T-helper 9 cell (primary cell): ENCODE measurements around the gene BLTP3A.
"Not testable (repeated sequence)": the region's sequence is repeated elsewhere in the genome, so short reads cannot be mapped to it uniquely, and the experiment has no call there.

Experiments
- DNase-seq: peaks from one replicate; pipeline ENCODE4 v3.0.0-alpha.2; 2020
- total RNA-seq, 2 donors: gene quantifications; one replicate each; lab custom pipeline; 2026; lab: John Stamatoyannopoulos, UW

BLTP3A gene, protein sequence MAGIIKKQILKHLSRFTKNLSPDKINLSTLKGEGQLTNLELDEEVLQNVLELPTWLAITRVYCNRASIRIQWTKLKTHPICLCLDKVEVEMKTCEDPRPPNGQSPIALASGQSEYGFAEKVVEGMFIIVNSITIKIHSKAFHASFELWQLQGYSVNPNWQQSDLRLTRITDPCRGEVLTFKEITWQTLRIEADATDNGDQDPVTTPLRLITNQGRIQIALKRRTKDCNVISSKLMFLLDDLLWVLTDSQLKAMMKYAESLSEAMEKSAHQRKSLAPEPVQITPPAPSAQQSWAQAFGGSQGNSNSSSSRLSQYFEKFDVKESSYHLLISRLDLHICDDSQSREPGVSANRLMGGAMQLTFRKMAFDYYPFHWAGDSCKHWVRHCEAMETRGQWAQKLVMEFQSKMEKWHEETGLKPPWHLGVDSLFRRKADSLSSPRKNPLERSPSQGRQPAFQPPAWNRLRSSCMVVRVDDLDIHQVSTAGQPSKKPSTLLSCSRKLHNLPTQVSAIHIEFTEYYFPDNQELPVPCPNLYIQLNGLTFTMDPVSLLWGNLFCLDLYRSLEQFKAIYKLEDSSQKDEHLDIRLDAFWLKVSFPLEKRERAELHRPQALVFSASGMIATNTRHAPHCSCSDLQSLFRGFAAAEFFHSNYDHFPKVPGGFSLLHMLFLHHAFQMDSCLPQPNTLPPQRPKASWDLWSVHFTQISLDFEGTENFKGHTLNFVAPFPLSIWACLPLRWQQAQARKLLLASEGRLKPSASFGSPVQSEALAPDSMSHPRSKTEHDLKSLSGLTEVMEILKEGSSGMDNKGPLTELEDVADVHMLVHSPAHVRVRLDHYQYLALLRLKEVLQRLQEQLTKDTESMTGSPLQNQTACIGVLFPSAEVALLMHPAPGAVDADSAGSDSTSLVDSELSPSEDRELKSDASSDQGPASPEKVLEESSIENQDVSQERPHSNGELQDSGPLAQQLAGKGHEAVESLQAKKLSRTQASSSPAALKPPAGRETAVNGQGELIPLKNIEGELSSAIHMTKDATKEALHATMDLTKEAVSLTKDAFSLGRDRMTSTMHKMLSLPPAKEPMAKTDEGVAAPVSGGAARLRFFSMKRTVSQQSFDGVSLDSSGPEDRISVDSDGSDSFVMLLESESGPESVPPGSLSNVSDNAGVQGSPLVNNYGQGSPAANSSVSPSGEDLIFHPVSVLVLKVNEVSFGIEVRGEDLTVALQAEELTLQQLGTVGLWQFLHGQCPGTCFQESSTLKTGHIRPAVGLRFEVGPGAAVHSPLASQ (N-terminal part only)
- total RNA-seq, result 24.1 to 42.9 reads per million in 2 donors

DNA sequence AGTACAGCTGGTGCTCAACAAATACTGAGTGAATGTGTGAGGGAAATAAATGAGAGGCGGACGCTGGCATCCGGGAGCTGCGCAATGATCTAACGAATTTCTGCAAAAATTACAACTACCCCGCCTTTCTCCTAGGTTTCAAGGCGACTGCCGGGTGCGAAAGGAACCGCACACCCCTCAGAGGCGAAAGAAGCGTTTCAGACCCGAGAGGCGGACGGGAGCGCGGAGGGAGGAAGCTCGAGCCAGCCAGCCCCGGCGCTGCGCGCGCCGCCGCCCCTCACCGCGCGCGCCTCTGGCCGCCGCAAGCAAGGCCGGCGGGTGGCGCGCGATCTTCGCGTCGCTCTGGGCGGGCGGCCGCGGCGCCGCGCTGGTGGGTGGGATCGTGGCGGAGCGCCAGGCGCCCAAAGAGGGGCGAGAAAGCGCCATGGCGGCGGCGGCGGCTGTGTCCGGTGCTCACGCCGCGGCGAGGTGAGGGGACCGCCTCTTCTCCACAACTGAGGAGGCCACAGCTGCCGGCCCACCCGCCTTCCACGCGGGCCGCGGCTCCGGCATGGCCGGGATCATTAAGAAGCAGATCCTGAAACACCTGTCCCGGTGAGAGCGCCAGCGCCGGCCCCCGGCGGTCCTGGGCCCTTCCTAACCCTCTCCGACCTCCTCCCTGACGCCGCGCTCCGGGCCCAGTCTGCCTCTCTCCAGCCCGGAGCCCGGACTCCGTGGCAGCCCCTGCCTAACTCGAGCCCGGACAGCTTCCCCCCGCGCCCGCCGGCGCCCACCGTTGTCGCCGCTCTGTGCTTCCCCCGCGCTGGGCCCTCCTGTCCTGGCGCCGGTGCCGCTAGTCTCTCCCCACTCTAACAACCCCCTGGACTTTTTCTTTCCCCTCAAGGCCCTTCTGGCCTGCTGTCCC lies at the start of gene BLTP3A:
Gene BLTP3A (plus strand): TSS at position 383 of the 904 bp plus-strand sequence. CDS start 168 bp downstream, at position 551.
- peak; percentile 53 for DNase-seq

DNA sequence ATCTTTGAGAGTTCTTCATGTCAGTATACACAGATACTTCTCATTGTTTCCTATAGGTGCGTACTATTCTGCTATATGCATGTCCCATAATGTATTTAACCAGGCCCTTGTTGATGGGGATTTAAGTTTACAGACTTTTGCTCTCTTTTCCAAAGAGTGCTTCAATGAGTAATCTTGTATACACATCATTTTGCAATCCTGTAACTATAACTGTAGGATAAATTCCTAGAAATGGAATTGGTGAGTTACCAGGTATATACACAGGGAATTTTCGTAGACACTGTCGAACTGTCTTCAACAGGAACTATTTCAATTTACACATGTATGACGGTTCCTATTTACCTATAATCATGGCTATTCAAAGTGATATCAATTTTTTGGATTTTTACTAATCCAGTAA lies 49.8 kb upstream of the BLTP3A start:
- no peak for DNase-seq

DNA sequence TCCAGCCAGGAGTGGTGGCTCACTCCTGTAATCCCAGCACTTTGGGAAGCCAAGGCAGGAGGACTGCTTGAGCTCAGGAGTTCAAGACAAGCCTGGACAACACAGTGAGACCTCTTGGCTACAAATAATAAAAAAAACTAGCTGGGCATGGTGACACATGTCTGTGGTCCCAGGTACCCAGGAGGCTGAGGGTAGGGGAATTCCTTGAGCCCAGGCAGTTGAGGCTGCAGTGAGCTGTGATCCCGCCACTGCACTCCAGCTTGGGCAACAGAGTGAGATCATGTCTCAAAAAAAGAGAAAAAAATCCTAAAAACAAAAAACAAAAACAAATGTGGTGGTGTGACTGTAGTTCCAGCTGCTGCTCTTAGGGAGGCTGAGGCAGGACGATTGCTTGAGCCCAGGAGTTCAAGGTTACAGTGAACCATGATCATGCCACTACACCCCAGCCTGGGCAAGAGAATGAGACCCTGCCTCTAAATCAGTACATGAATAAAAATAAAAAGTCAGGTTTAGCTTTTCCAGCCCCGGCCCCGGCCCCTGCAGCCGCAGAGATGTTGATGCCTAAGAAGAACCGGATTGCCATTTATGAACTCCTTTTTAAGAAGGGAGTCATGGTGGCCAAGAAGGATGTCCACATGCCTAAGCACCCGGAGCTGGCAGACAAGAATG lies 48.1 kb upstream of the BLTP3A start:
- no peak for DNase-seq

DNA sequence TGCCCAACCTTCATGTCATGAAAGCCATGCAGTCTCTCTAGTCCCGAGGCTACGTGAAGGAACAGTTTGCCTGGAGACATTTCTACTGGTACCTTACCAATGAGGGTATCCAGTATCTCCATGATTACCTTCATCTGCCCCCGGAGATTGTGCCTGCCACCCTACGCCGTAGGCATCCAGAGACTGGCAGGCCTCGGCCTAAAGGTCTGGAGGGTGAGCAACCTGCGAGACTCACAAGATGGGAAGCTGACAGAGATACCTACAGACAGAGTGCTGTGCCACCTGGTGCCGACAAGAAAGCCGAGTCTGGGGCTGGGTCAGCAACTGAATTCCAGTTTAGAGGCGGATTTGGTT lies 47.6 kb upstream of the BLTP3A start:
- DNase-seq, result not testable (repeated sequence)

DNA sequence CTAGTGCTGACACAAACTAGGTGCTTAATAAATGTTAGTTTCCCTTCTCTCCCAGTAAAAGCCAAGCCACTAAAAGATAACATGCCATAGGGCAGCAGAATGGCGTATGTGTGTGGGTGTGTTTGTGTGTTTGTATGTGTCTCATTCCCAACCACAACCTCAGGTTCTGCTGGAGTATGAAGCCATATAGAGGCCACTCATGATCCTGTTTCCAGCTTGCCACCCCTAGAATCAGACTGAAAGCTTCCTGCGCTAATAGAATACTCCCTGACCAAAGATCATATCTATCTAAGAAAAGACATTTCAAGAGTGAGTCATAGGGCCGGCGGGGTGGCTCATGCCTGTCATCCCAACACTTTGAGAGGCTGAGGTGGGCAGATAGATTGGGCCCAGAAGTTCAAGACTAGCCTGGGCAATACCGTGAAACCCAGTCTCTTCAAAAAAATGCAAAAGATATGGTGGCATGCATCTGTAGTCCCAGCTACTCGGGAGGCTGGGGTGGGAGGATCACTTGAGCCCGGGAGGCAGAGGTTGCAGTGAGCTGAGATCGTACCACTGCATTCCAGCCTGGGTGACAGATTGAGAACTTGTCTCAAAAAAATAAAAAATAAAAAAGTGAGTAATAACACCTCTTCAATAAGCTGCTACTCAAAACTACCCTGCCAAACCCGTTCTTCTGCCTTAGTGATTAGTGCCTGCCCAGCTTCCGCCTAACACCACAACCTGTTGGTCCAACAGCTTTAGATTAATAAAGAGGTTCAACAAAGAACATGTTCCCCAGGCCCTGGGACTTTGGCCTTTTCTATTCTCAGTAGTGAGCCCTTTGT lies 46.4 kb upstream of the BLTP3A start:
- DNase-seq, result no peak

DNA sequence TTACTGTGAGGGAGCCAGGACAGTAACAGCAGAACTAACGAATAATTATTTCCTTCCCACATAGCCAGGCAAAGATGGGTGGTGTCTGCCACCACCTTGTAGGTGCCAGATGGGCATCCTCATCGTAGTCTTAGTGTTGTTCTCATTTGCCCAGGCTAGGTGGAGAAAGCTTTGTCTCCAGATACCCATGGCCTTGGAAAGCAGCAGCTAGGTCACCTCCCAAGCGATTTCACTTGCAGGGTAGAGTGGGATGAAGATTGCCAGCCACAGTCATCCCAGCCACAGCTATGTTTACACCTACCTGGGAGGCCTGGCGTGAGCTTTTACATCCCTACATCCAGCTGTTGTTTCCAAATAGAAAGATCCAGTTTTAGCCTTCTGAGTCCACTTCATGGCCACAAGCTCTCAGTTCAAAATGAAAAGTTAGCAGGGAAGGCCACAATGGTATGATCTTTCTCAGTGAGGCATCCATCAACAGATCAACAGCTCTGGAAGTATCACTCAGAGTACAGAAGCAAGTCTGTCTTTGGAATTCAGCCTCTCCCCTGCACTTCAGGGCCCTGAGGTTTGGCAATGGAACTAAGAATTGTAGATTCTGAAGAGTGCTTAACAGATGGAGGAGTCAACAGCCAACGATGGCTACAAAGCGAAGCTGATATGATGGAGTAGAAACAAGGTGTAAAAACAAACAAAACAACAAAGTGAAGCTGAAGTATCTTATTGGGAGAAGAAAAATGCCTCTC lies 45.6 kb upstream of the BLTP3A start:
- DNase-seq, result no peak

DNA sequence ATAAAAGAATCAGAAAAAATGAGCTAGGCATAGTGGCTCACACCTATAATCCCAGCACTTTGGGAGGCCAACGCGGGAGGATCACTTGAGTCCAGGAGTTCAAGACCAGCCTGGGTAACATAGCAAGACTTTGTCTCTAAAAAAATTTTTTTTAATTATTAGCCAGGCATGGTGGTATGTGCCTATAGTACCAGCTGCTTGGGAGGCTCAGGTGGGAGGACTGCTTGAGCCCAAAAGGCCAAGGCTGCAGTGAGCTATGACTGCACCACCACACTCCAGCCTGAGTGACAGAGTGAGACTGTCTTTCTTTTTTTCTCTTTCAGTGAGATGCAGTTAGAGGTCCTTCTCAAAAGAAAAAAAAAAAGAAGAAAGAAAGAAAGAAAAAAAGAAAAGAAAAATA lies 43.1 kb upstream of the BLTP3A start:
- no peak for DNase-seq

DNA sequence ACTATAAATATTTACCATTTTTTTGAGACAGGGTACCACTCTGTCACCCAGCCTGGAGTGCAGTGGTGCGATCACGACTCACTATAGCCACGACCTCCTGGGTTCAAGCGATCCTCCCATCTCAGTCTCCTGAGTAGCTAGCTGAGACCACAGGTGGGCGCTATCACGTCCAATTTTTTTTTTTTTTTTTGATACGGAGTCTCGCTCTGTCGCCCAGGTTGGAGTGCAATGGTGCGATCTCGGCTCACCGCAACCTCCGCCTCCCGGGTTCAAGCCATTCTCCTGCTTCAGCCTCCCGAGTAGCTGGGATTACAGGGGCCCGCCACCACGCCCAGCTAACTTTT lies 35.4 kb upstream of the BLTP3A start:
- peak; percentile 3 for DNase-seq

DNA sequence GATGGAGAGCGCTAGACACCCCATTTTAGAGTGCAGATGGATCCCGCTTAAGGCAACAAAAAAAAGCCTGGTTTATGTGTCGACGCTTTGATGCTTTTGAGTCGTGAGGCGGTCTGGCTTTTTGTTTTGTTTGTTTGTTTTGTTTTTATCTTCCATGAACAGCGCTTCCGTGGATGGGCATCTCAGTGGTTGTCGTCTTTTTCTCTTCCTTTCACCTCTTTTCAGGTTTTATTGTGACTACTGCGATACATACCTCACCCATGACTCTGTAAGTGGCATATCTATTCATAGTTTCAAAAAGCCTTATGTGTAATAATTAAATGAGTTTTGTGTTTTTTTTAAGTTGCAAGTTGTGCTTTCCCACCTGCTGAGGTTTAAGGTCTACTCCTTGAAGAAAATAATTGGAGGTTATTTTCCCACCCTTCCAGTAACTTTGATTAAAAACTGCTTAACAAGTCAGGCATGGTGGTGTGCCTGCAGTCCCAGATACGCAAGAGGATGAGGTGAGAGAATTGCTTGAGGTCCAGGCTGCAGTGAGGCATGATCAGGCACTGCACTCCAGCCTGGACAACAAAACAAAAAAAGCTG lies 34.1 kb upstream of the BLTP3A start:
- no peak for DNase-seq

DNA sequence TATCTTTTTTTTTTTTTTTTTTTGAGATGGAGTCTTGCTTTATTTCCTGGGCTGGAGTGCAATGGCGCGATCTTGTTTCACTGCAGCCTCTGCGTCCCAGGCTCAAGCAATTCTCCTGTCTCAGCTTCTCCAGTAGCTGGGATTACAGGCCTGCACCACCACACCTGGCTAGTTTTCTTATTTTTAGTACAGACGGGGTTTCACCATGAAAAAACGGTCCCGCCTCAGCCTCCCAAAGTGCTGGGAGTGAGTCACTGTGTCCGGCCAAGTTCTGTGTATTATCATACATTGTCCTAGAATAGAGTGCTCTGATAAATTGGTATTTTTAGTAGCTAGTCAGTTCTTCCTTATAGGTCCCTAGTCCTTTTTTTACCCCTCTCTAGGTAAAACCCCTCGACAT lies 31.8 kb upstream of the BLTP3A start:
- no peak for DNase-seq

DNA sequence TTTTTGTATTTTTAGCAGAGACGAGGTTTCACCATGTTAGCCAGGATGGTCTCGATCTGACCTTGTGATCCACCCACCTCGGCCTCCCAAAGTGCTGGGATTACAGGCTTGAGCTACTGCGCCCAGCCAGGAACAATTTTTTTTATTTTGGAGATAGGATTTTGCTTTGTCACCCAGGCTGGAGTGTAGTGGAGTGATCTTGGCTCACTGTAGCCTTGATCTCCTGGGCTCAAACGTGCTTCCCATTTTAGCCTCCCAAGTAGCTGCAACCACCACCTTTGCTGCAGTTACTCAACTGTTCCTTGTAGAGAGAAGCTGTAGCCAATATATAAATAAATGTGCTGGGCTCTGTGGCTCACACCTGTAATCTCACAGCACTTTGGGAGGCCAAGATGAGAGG lies 30.2 kb upstream of the BLTP3A start:
- DNase-seq, result not testable (repeated sequence)

DNA sequence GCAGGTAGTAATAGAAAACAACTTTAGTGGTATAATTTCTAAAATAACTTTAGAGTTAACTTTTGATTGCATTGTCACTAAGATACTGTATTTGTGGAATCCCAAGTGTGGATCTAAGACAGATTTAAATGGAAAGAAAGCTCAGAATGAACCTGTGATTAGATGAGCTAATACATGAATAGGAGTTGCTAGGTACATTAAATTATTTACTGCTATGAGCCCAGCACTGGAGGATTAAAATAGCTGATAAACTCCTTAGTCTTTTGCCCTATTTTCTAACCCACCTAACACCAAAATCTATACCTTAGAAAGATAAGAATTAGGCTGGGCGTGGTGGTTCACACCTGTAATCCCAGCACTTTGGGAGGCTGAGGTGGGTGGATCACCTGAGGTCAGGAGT lies 23.7 kb upstream of the BLTP3A start:
- DNase-seq, result no peak

DNA sequence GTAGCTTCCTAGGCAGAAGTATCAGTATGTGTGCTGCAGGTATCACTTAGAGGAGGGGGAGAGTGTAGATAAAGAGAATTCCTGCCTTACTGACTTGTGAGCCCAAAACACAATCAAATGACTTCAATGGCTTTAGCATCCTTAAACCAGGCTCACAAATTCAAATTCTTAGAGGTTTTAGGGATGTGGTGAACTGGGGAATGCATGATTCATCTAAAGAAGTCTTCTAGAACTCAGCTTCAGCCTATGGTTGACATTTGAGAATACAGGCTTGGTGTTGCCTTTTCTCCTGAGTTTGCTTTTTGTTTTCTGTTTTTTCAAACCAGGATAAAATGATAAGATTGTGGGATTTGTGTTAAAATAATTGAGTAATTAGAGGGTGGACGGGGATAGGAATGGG lies 20.2 kb upstream of the BLTP3A start:
- no peak for DNase-seq

DNA sequence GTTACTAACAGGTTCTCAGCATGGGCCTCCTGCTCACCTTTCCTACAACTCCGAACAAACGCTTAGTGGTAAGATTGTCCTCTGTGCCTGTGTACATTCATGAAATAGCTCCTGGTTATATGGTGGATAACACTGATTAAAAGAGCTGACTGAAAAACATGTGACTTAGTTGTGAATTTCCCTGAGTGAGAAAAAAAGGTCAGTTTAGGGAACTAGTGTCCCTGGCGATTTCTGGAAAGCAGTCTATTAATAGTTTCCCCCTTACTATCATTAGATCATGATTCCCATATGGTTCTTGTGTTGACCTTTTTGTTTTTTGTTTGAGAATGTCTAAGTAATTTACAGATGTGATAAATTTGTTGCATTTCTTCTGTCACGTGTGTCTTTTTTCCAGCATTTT lies 18.9 kb upstream of the BLTP3A start:
- DNase-seq, result no peak

DNA sequence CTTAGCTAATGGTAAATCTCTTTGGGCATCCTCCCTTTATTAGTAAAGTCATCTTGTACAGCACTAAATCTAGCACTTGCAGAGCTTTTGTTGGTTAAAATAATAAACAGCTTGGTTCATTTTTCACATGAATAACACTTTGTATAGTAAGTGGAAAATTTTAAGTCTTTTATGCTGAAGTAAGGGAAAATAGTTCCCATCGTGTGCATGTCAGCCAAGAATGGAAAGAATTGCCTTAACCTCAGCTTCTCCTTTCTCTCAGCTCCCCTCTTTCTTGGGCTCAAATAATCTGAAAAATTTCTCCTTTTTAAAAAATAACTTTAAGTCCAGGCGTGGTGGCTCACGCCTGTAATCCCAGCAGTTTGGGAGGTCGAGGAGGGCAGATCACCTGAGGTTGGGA lies 18.0 kb upstream of the BLTP3A start:
- DNase-seq, result no peak

DNA sequence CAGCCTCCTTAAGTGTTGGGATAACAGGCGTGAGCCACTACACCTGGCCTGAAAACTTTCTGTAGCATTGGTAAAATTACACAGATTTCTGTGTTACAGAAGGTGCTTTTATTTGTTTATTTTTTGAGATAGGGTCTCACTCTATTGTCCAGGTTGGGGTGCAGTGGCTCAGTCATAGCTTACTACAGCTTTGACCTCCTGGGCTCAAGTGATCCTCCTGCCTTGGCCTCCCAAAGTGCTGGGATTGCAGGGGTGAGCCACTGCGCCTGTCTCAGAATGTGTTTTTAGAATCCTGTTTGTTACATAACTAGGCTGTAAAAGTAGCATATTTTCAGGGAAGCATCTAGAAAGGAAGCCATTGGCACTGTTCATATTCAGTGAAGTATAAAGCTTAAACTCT lies 16.9 kb upstream of the BLTP3A start:
- no peak for DNase-seq

DNA sequence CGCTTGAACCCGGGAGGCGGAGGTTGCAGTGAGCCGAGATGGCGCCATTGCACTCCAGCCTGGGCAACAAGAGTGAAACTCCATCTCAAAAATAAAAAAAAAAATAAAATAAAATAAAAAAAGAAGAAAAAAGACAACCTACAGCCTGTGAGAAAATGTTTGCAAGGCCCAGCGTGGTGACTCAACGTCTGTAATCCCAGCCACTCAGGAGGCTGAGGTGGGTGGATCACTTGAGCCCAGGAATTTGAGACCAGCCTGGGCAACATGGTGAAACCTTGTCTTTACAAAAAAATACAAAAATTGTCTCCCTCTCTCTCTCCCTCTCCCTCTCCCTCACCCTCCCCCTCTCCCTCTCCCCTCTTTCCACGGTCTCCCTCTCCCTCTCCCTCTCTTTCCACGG lies 6.5 kb upstream of the BLTP3A start:
- not testable (repeated sequence) for DNase-seq

DNA sequence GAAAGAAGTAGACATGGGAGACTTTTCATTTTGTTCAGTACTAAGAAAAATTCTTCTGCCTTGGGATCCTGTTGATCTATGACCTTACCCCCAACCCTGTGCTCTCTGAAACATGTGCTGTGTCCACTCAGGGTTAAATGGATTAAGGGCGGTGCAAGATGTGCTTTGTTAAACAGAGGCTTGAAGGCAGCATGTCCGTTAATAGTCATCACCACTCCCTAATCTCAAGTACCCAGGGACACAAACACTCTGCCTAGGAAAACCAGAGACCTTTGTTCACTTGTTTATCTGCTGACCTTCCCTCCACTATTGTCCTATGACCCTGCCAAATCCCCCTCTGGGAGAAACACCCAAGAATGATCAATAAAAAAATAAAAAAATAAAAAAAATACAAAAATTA lies 4.7 kb upstream of the BLTP3A start:
- not testable (repeated sequence) for DNase-seq

DNA sequence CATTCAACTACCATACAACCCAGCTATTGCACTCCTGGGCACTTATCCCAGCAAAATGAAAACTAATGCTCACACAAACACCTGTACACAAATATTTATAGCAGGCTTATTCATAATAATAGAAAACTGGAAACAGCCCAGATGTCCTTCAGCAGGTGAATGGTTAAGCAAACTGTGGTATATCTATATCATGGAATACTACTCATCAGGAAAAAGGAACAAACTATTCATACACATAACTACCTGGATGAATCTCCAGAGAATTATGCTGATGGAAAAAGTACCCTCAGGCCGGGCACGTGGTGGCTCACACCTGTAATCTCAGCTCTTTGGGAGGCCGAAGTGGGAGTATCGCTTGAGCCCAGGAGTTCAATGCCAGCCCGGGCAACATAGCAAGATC lies 3.8 kb upstream of the BLTP3A start:
- DNase-seq, result no peak
